GM21786 (cell line): ENCODE results near the gene NCKAP5.

Experiments used
- ATAC-seq: cut with Tn5 transposase; IDR thresholded peaks from one replicate; pipeline ENCODE4 v1.9.1; 2021; ENCODE audit not compliant: unreplicated experiment

The NCKAP5 gene

GRCh38 chr2:133122529-133122928, 445.7 kb downstream of the NCKAP5 start:
- ATAC-seq: no peak

GRCh38 chr2:133120310-133120709, 448.0 kb downstream of the NCKAP5 start:
- no peak for ATAC-seq

- ATAC-seq: no peak
Measured at GRCh38 chr2:133110201-133110600, 458.1 kb downstream of the NCKAP5 start.

GRCh38 chr2:133109772-133110171, 458.5 kb downstream of the NCKAP5 start:
- no peak for ATAC-seq

GRCh38 chr2:133107058-133107815, 461.0 kb downstream of the NCKAP5 start:
- no peak for ATAC-seq

GRCh38 chr2:133104871-133105270, 463.4 kb downstream of the NCKAP5 start:
- ATAC-seq: no peak

- ATAC-seq: no peak
Measured at GRCh38 chr2:133098787-133099186, 469.5 kb downstream of the NCKAP5 start.

GRCh38 chr2:133097666-133098065, 470.6 kb downstream of the NCKAP5 start:
- ATAC-seq: no peak

GRCh38 chr2:133092571-133092970, 475.7 kb downstream of the NCKAP5 start:
- ATAC-seq: no peak

- no peak for ATAC-seq
Measured at GRCh38 chr2:133090358-133090757, 477.9 kb downstream of the NCKAP5 start.

- ATAC-seq: no peak
Measured at GRCh38 chr2:133086176-133086575, 482.1 kb downstream of the NCKAP5 start.

GRCh38 chr2:133085646-133086045, 482.6 kb downstream of the NCKAP5 start:
- ATAC-seq: no peak

- no peak for ATAC-seq
Measured at GRCh38 chr2:133082034-133082433, 486.2 kb downstream of the NCKAP5 start.

GRCh38 chr2:133080822-133081221, 487.4 kb downstream of the NCKAP5 start:
- no peak for ATAC-seq

- ATAC-seq: no peak
Measured at GRCh38 chr2:133078667-133079411, 489.4 kb downstream of the NCKAP5 start.

GRCh38 chr2:133077269-133077822, 490.9 kb downstream of the NCKAP5 start:
- no peak for ATAC-seq

GRCh38 chr2:133072837-133073694, 495.2 kb downstream of the NCKAP5 start:
- no peak for ATAC-seq

- no peak for ATAC-seq
Measured at GRCh38 chr2:133063775-133064174, 504.5 kb downstream of the NCKAP5 start.

- no peak for ATAC-seq
Measured at GRCh38 chr2:133062931-133063665, 505.2 kb downstream of the NCKAP5 start.

- ATAC-seq: no peak
Measured at GRCh38 chr2:133061874-133062593, 506.2 kb downstream of the NCKAP5 start.
